ENCODE data around the gene SLC16A2.

DNA sequence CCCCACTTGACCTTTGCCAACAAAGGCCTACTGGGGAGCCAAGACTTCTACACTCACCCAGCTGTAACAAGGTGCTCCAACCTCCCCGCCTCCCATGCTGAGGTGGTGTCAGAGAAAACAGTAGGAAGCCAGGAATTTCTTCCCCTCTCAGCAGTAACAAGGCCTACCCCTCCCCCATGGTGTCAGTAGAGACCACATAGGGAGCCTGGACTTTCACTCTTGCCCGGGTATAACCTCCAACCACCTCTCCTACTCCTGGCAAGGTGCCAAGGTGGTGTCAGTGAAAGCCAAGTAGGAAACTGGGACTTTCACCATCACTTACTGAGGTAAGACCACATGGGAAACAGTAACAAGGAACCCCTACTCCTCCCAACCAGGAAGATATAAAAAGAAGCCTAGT is 93.1 kb downstream of the SLC16A2 start:
- TF ChIP-seq, protein P1, sequence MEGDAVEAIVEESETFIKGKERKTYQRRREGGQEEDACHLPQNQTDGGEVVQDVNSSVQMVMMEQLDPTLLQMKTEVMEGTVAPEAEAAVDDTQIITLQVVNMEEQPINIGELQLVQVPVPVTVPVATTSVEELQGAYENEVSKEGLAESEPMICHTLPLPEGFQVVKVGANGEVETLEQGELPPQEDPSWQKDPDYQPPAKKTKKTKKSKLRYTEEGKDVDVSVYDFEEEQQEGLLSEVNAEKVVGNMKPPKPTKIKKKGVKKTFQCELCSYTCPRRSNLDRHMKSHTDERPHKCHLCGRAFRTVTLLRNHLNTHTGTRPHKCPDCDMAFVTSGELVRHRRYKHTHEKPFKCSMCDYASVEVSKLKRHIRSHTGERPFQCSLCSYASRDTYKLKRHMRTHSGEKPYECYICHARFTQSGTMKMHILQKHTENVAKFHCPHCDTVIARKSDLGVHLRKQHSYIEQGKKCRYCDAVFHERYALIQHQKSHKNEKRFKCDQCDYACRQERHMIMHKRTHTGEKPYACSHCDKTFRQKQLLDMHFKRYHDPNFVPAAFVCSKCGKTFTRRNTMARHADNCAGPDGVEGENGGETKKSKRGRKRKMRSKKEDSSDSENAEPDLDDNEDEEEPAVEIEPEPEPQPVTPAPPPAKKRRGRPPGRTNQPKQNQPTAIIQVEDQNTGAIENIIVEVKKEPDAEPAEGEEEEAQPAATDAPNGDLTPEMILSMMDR (IDR thresholded peaks at IDR 0.05) = no peak
- TF ChIP-seq POLR2A (IDR thresholded peaks at IDR 0.05) = no peak

All from lower leg skin (tissue), 3 donors.